H9 (cell line): ENCODE measurements around the gene ITPR1. TPM values are rescaled to one million over a fixed set of nuclear protein-coding genes. Genes with fewer than 3 reads are reported as not detected.

Source experiments
- DNase-seq: peaks from one replicate; pipeline ENCODE4 v3.0.0-alpha.2; 2017
- H2AFZ ChIP-seq: one replicate; pipeline ENCODE4 v1.6.1; 2013; ENCODE audit warnings: mild to moderate bottlenecking, low read length, control low read depth, moderate library complexity
- H2AK5ac ChIP-seq: 2 replicates; pipeline ENCODE4 v1.6.1; 2013; ENCODE audit warnings: low read length, control low read depth, mixed read lengths; ENCODE audit not compliant: insufficient read length
- H2BK120ac ChIP-seq: one replicate; pipeline ENCODE4 v1.6.1; 2013; ENCODE audit warnings: low read depth, mild to moderate bottlenecking, low read length, control low read depth, inconsistent platforms; ENCODE audit not compliant: poor library complexity, severe bottlenecking
- H2BK12ac ChIP-seq: 2 replicates; pipeline ENCODE4 v1.6.1; 2013; ENCODE audit warnings: low read length, control low read depth, mixed read lengths, low read depth; ENCODE audit not compliant: insufficient read length
- H2BK15ac ChIP-seq: 2 replicates; pipeline ENCODE4 v1.6.1; 2013; ENCODE audit warnings: low read depth, low read length, control low read depth
- H2BK20ac ChIP-seq: one replicate; pipeline ENCODE4 v1.6.1; 2013; ENCODE audit warnings: low read depth, mild to moderate bottlenecking, low read length, control low read depth, inconsistent platforms; ENCODE audit not compliant: poor library complexity, severe bottlenecking
- H2BK5ac ChIP-seq: 2 replicates; pipeline ENCODE4 v1.6.1; 2013; ENCODE audit warnings: low read length, control low read depth, mixed read lengths; ENCODE audit not compliant: insufficient read length
- H3K14ac ChIP-seq: 2 replicates; pipeline ENCODE4 v1.6.1; 2013; ENCODE audit warnings: low read length, control low read depth; ENCODE audit not compliant: insufficient read depth
- H3K18ac ChIP-seq: 2 replicates; pipeline ENCODE4 v1.6.1; 2013; ENCODE audit warnings: low read depth, mild to moderate bottlenecking, mixed read lengths, low read length, control low read depth; ENCODE audit not compliant: insufficient read length
- H3K23ac ChIP-seq: 2 replicates; pipeline ENCODE4 v1.6.1; 2013; ENCODE audit warnings: low read length, control low read depth, mixed read lengths, low read depth; ENCODE audit not compliant: insufficient read length
- H3K23me2 ChIP-seq: 2 replicates; pipeline ENCODE4 v1.6.1; 2013; ENCODE audit warnings: low read depth, mild to moderate bottlenecking, mixed read lengths, low read length, control low read depth; ENCODE audit not compliant: insufficient read length, poor library complexity, severe bottlenecking
- H3K27ac ChIP-seq: 2 replicates; pipeline ENCODE4 v1.5.1; 2013; ENCODE audit warnings: low read length, control low read depth, mixed read lengths, low read depth; ENCODE audit not compliant: insufficient read length
- H3K27me3 ChIP-seq: 2 replicates; pipeline ENCODE4 v1.6.1; 2013; ENCODE audit warnings: low read length, control low read depth, inconsistent platforms; ENCODE audit not compliant: insufficient read depth
- H3K4ac ChIP-seq: 2 replicates; pipeline ENCODE4 v1.6.1; 2013; ENCODE audit warnings: low read depth, mild to moderate bottlenecking, control low read depth, inconsistent platforms, low read length, moderate library complexity
- H3K4me1 ChIP-seq: 2 replicates; pipeline ENCODE4 v1.6.1; 2013; ENCODE audit warnings: low read length, control low read depth, inconsistent platforms; ENCODE audit not compliant: insufficient read depth
- H3K4me2 ChIP-seq: 2 replicates; pipeline ENCODE4 v1.6.1; 2013; ENCODE audit warnings: low read length, control low read depth, mixed read lengths; ENCODE audit not compliant: insufficient read length, insufficient read depth
- H3K56ac ChIP-seq: 2 replicates; pipeline ENCODE4 v1.6.1; 2013; ENCODE audit warnings: low read depth, mild to moderate bottlenecking, mixed read lengths, low read length, control low read depth; ENCODE audit not compliant: insufficient read length
- H3K79me1 ChIP-seq: 2 replicates; pipeline ENCODE4 v1.6.1; 2013; ENCODE audit warnings: low read depth, mild to moderate bottlenecking, moderate library complexity, low read length, control low read depth, inconsistent platforms; ENCODE audit not compliant: insufficient read depth, poor library complexity, severe bottlenecking
- H3K79me2 ChIP-seq: 2 replicates; pipeline ENCODE4 v1.6.1; 2013; ENCODE audit warnings: low read length, control low read depth, inconsistent platforms; ENCODE audit not compliant: insufficient read depth
- H3K9ac ChIP-seq: 2 replicates; pipeline ENCODE4 v1.6.1; 2013; ENCODE audit warnings: low read length, control low read depth, mixed read lengths; ENCODE audit not compliant: insufficient read length; ENCODE audit errors: extremely low read depth
- H3K9me3 ChIP-seq: one replicate; pipeline ENCODE4 v1.6.1; 2013; ENCODE audit warnings: low read depth, low read length, inconsistent platforms; ENCODE audit not compliant: control insufficient read depth
- H3T11ph ChIP-seq: one replicate; pipeline ENCODE4 v1.6.1; 2013; ENCODE audit warnings: mild to moderate bottlenecking, low read length, control low read depth, inconsistent platforms
- H4K20me1 ChIP-seq: one replicate; pipeline ENCODE4 v1.6.1; 2013; ENCODE audit not compliant: control insufficient read depth, insufficient read length, insufficient read depth
- H4K5ac ChIP-seq: 2 replicates; pipeline ENCODE4 v1.6.1; 2013; ENCODE audit warnings: low read depth, mild to moderate bottlenecking, mixed read lengths, low read length, control low read depth; ENCODE audit not compliant: insufficient read length
- H4K8ac ChIP-seq: replicated peaks from 2 replicates; pipeline ENCODE4 v1.6.1; 2013; ENCODE audit warnings: low read length, control low read depth, mixed read lengths, low read depth; ENCODE audit not compliant: insufficient read length
- H4K91ac ChIP-seq: 2 replicates; pipeline ENCODE4 v1.6.1; 2013; ENCODE audit warnings: low read depth, mild to moderate bottlenecking, moderate library complexity, mixed read lengths, low read length, control low read depth; ENCODE audit not compliant: insufficient read length
- H3K27ac Mint-ChIP-seq, 3 experiments: 2 replicates in 2 of 3; 3 replicates in 1 of 3; pipeline ENCODE4 v1.8.0; 2020 to 2021; ENCODE audit warnings: mixed read lengths in 3 of 3, mild to moderate bottlenecking in 1 of 3, moderate library complexity in 1 of 3
- H3K27me3 Mint-ChIP-seq: 2 replicates; pipeline ENCODE4 v1.8.0; 2021; ENCODE audit warnings: low read depth, mild to moderate bottlenecking, moderate library complexity, mixed read lengths
- H3K36me3 Mint-ChIP-seq, 3 experiments: 2 replicates in 2 of 3; 3 replicates in 1 of 3; pipeline ENCODE4 v1.8.0; 2020 to 2021; ENCODE audit warnings: low read depth in 3 of 3, mixed read lengths in 3 of 3; ENCODE audit not compliant: insufficient read depth in 1 of 3
- H3K4me1 Mint-ChIP-seq, 2 experiments: 2 replicates each; pipeline ENCODE4 v1.8.0; 2020; ENCODE audit warnings: mixed read lengths in 2 of 2
- H3K4me3 Mint-ChIP-seq, 2 experiments: 2 replicates in 1 of 2; 3 replicates in 1 of 2; pipeline ENCODE4 v1.8.0; 2020 to 2021; ENCODE audit warnings: mild to moderate bottlenecking in 2 of 2, mixed read lengths in 2 of 2, moderate library complexity in 1 of 2
- H3K9me3 Mint-ChIP-seq, 2 experiments: 2 replicates in 1 of 2; 3 replicates in 1 of 2; pipeline ENCODE4 v1.8.0; 2020; ENCODE audit warnings: mild to moderate bottlenecking in 2 of 2, mixed read lengths in 2 of 2, moderate library complexity in 1 of 2
- CTCF ChIP-seq: fragments of 200-600 bp; sonication (generic); conservative IDR thresholded peaks from 3 replicates; pipeline ENCODE4 v1.8.0; 2021; ENCODE audit warnings: antibody characterized with exemption, mild to moderate bottlenecking
- WGBS: extraction: QIAGEN DNeasy Blood & Tissue Kit; methylation state at CpG from one replicate; pipeline ENCODE4 v1.1.7; 2013; ENCODE audit warnings: missing lambda C conversion rate, low lambda C conversion rate, mixed read lengths; ENCODE audit not compliant: insufficient read length; ENCODE audit errors: extremely low coverage; 5-methylcytosine and 5-hydroxymethylcytosine counted together
- total RNA-seq: library from RNA; stranded (reverse); gene quantifications from 2 replicates; pipeline ENCODE4 v1.2.1, GENCODE V29; 2021

ITPR1 gene
- total RNA-seq, 1 experiment from 2014 or later = 4.2 TPM

DNA sequence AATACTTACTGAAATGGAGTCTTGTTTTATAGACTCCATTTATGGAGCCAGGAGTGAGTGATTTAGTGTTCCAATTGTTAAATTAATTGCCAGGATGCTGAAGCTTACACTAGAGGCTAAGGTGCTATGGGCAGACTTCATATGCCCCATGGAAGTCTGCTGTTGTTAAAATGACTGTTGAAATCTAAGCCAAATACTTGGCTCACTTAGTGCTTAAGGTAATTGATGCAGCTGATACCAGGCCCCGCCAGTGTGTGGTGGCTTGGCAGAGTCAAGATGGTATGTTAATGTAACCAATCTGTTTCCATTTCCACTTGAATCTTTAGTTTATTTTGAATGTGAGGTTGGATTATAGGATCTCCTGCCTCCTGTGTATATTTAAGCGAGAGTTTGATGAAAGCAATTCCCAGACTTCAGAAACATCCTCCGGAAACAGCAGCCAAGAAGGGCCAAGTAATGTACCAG, 187.1 kb downstream of the ITPR1 start:
- Mint-ChIP-seq H3K36me3 (no peaks in the 10 kb centered on the region; a peak in 2 of 7 replicates), H3K4me1 (no peaks in the 10 kb centered on the region), H3K9me3 (no peaks in the 10 kb centered on the region), H3K27me3 (no peaks in the 10 kb centered on the region; the same call in 1 of the 2 replicates), H3K4me3 (no peak overlapping the region), H3K27ac (no peak overlapping the region)
- H4K20me1 ChIP-seq = no peaks in the 10 kb centered on the region
- no peak overlapping the region for H3K56ac ChIP-seq
- TF ChIP-seq CTCF = no peak
- no peak overlapping the region for H3K4me2 ChIP-seq
- no peak overlapping the region for H3K4ac ChIP-seq
- H3K9me3 ChIP-seq = no peaks in the 10 kb centered on the region
- no peak overlapping the region for H2BK12ac ChIP-seq
- H4K5ac ChIP-seq = no peak overlapping the region
- peaks cover 2% of the 10 kb centered on the region; the same call in 1 of the 2 replicates for H3K4me1 ChIP-seq
- DNase-seq = no peak
- no peaks in the 10 kb centered on the region for H3K79me2 ChIP-seq
- no peak overlapping the region for H4K91ac ChIP-seq
- no peak overlapping the region for H2AFZ ChIP-seq
- H3K23me2 ChIP-seq = no peaks in the 10 kb centered on the region
- H2BK15ac ChIP-seq = no peak overlapping the region
- no peak overlapping the region for H2BK120ac ChIP-seq
- no peaks in the 10 kb centered on the region for H3K27me3 ChIP-seq
- no peak overlapping the region for H3K18ac ChIP-seq
- no peak overlapping the region for H3K9ac ChIP-seq
- no CpG with 5 or more reads among the region's 3 CpGs for WGBS
- H2BK5ac ChIP-seq = no peak overlapping the region
- no peak overlapping the region for H3T11ph ChIP-seq
- H2AK5ac ChIP-seq = no peak overlapping the region
- H2BK20ac ChIP-seq = no peak overlapping the region
- no peak overlapping the region for H3K14ac ChIP-seq
- no peaks in the 10 kb centered on the region for H3K79me1 ChIP-seq
- no peak overlapping the region for H3K27ac ChIP-seq
- no peak overlapping the region for H4K8ac ChIP-seq
- no peak overlapping the region for H3K23ac ChIP-seq
